ENCODE measurements around the gene CTDNEP1.
A peak's percentile ranks its signal among the peaks of the same experiment; 100 is the strongest.

DNA sequence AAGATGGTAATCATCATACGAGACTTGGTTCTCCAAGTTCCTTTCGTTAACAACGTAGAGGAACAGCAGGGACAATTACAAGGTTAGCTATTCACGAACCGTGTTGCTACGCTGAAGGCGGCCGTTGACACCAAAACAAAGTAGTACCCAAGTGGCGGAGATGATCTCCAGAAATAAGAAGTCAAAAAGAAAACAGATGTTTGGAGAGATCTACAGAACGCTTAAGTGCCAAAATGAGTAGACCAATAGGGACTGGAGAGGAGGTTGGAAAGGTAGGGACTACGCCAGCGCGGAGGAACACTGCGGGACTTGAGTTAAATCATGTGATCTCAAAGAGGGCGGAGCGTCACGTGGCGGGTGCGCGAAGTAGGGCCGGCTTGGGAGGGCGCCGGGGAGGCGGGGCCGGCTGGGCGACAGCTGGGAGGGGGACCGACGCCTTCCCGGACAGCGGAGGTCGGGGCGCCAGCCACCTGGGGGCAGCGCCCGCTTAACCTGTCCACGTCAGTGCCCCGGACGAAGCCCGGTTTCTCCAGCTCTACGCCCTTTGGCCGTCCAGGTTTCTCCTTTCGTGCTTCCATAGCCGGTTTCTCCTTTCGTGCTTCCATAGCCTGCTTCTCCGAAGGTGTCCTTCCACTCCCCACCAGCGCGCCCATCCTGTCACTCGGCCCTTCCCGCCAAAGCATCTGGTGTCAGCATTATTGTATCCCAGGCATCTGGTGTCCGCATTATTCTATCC lies 8.6 kb downstream of the CTDNEP1 start:
- TF ChIP-seq, protein P1, sequence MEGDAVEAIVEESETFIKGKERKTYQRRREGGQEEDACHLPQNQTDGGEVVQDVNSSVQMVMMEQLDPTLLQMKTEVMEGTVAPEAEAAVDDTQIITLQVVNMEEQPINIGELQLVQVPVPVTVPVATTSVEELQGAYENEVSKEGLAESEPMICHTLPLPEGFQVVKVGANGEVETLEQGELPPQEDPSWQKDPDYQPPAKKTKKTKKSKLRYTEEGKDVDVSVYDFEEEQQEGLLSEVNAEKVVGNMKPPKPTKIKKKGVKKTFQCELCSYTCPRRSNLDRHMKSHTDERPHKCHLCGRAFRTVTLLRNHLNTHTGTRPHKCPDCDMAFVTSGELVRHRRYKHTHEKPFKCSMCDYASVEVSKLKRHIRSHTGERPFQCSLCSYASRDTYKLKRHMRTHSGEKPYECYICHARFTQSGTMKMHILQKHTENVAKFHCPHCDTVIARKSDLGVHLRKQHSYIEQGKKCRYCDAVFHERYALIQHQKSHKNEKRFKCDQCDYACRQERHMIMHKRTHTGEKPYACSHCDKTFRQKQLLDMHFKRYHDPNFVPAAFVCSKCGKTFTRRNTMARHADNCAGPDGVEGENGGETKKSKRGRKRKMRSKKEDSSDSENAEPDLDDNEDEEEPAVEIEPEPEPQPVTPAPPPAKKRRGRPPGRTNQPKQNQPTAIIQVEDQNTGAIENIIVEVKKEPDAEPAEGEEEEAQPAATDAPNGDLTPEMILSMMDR (IDR thresholded peaks at IDR 0.05): no peak; the same call in 1 of the 2 replicates
- peak; percentile 92 for TF ChIP-seq POLR2AphosphoS5 (IDR thresholded peaks at IDR 0.05; ENCODE audit: low read depth, low read length)
- TF ChIP-seq SIN3A (IDR thresholded peaks at IDR 0.05; ENCODE audit: borderline replicate concordance, insufficient read depth, low read depth, low read length): peak; percentile 98; the same call in 1 of the 2 replicates
- TF ChIP-seq, protein P2, sequence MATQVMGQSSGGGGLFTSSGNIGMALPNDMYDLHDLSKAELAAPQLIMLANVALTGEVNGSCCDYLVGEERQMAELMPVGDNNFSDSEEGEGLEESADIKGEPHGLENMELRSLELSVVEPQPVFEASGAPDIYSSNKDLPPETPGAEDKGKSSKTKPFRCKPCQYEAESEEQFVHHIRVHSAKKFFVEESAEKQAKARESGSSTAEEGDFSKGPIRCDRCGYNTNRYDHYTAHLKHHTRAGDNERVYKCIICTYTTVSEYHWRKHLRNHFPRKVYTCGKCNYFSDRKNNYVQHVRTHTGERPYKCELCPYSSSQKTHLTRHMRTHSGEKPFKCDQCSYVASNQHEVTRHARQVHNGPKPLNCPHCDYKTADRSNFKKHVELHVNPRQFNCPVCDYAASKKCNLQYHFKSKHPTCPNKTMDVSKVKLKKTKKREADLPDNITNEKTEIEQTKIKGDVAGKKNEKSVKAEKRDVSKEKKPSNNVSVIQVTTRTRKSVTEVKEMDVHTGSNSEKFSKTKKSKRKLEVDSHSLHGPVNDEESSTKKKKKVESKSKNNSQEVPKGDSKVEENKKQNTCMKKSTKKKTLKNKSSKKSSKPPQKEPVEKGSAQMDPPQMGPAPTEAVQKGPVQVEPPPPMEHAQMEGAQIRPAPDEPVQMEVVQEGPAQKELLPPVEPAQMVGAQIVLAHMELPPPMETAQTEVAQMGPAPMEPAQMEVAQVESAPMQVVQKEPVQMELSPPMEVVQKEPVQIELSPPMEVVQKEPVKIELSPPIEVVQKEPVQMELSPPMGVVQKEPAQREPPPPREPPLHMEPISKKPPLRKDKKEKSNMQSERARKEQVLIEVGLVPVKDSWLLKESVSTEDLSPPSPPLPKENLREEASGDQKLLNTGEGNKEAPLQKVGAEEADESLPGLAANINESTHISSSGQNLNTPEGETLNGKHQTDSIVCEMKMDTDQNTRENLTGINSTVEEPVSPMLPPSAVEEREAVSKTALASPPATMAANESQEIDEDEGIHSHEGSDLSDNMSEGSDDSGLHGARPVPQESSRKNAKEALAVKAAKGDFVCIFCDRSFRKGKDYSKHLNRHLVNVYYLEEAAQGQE (IDR thresholded peaks at IDR 0.05; ENCODE audit: insufficient read depth in 1 of 2, low read depth in 2 of 2, low read length in 1 of 2): no peak
- peak; percentile 49; the same call in 1 of the 2 replicates for TF ChIP-seq TCF7L2 (IDR thresholded peaks at IDR 0.05; ENCODE audit: low read depth, low read length)
